ENCODE measurements around the gene LMTK2.
A peak's percentile ranks its signal among the peaks of the same experiment; 100 is the strongest.

Gene LMTK2

GRCh38 chr7:98211221-98211675 is 104.6 kb downstream of the LMTK2 start, which contains the start of gene BHLHA15:
BHLHA15 (plus strand) TSS chr7:98211439; CDS start chr7:98212310, 871 bp downstream.
- no peak for TF ChIP-seq Cebpa-rat (IDR thresholded peaks at IDR 0.05)
- no peak within 1 kb of the TSS for H3K27ac ChIP-seq
- H3K36me3 ChIP-seq, result peaks cover 11 to 31% (median 22%) of the 10 kb centered on the region in 11 experiments
- peaks cover 0 to 15% (median 0%) of the 10 kb centered on the region in 11 experiments; a peak in 5 of 22 replicates for H3K27me3 ChIP-seq
- H3K4me1 ChIP-seq, result peaks cover 0 to 13% (median 4%) of the 10 kb centered on the region in 10 experiments; a peak in 9 of 20 replicates
- no peaks in the 10 kb centered on the region for H3K9me3 ChIP-seq (replicated peaks in 1 of 11)
- H3K9ac ChIP-seq, result peak within 1 kb of the TSS in 2 of 11 experiments; percentile 22 to 38; a peak in 2 of 22 replicates
- peaks cover 0 to 73% (median 9%) of the 10 kb centered on the region in 11 experiments; a peak in 14 of 22 replicates for H4K20me1 ChIP-seq
- H3K4me3 ChIP-seq, result peak within 1 kb of the TSS in 3 of 10 experiments; percentile 24 to 36 (median 31); a peak in 2 of 20 replicates
- peak within 1 kb of the TSS; percentile 19 to 72 (median 53); a peak in 19 of 22 replicates for H3K4me2 ChIP-seq

GRCh38 chr7:98211676-98212531 is 105.2 kb downstream of the LMTK2 start:
- H3K9me3 ChIP-seq (replicated peaks in 1 of 11), result no peaks in the 10 kb centered on the region
- H3K4me3 ChIP-seq, result peak overlapping the region in 3 of 10 experiments; percentile 24 to 36 (median 31); a peak in 2 of 20 replicates
- peaks cover 5 to 31% (median 17%) of the 10 kb centered on the region in 11 experiments for H3K36me3 ChIP-seq
- peaks cover 0 to 15% (median 0%) of the 10 kb centered on the region in 11 experiments; a peak in 5 of 22 replicates for H3K27me3 ChIP-seq
- peak overlapping the region in 10 of 11 experiments; percentile 24 to 72 (median 54); a peak in 19 of 22 replicates for H3K4me2 ChIP-seq
- no peak for TF ChIP-seq Cebpa-rat (IDR thresholded peaks at IDR 0.05)
- H3K27ac ChIP-seq, result no peak overlapping the region
- peak overlapping the region in 2 of 11 experiments; percentile 22 to 38; a peak in 2 of 22 replicates for H3K9ac ChIP-seq
- H4K20me1 ChIP-seq, result peaks cover 0 to 69% (median 10%) of the 10 kb centered on the region in 11 experiments; a peak in 14 of 22 replicates
- peaks cover 0 to 13% (median 4%) of the 10 kb centered on the region in 10 experiments; a peak in 9 of 20 replicates for H3K4me1 ChIP-seq

DNA sequence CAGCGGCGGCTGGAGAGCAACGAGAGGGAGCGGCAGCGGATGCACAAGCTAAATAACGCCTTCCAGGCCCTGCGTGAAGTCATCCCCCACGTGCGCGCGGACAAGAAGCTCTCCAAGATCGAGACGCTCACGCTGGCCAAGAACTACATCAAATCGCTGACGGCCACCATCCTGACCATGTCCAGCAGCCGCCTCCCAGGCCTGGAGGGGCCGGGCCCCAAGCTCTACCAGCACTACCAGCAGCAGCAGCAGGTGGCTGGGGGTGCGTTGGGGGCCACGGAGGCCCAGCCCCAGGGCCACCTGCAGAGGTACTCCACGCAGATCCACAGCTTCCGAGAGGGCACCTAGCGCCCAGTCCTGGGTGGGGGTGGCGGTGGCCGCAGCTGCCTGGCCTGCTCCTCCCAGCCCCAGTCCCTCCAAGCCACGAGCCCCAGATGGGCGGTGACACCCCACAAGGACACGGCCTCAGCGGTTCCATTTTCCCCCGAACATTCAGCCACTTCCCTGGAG is 105.9 kb downstream of the LMTK2 start:
- Histone ChIP-seq H3K4me1 (peaks cover 5 to 19% (median 10%) of the 10 kb centered on the region in 10 experiments), H3K27me3 (peaks cover 0 to 15% (median 0%) of the 10 kb centered on the region in 11 experiments; a peak in 5 of 22 replicates), H4K20me1 (peaks cover 0 to 71% (median 12%) of the 10 kb centered on the region in 11 experiments; a peak in 15 of 22 replicates), H3K27ac (no peak overlapping the region), H3K4me3 (no peak overlapping the region), H3K4me2 (no peak overlapping the region), H3K9me3 (replicated peaks in 1 of 11) (no peaks in the 10 kb centered on the region), H3K9ac (no peak overlapping the region), H3K36me3 (peaks cover 0 to 31% (median 12%) of the 10 kb centered on the region in 11 experiments; a peak in 17 of 22 replicates)
- no peak for TF ChIP-seq Cebpa-rat (IDR thresholded peaks at IDR 0.05)

- Histone ChIP-seq H3K4me3 (no peak overlapping the region), H3K27me3 (peaks cover 0 to 15% (median 0%) of the 10 kb centered on the region in 11 experiments; a peak in 5 of 22 replicates), H3K9me3 (replicated peaks in 1 of 11) (no peaks in the 10 kb centered on the region), H4K20me1 (peaks cover 0 to 78% (median 12%) of the 10 kb centered on the region in 11 experiments; a peak in 14 of 22 replicates), H3K4me1 (peaks cover 13 to 27% (median 18%) of the 10 kb centered on the region in 10 experiments), H3K36me3 (peaks cover 0 to 33% (median 7%) of the 10 kb centered on the region in 11 experiments; a peak in 11 of 22 replicates), H3K4me2 (no peak overlapping the region), H3K9ac (no peak overlapping the region), H3K27ac (no peak overlapping the region)
- TF ChIP-seq Cebpa-rat (IDR thresholded peaks at IDR 0.05), result no peak
These were observed 106.7 kb downstream of the LMTK2 start for GRCh38 chr7:98213296-98213887.

- Histone ChIP-seq H3K4me1 (peaks cover 16 to 29% (median 21%) of the 10 kb centered on the region in 10 experiments), H3K9me3 (replicated peaks in 1 of 11) (no peaks in the 10 kb centered on the region), H3K27ac (no peak overlapping the region), H3K4me2 (no peak overlapping the region), H3K27me3 (peaks cover 0 to 15% (median 0%) of the 10 kb centered on the region in 11 experiments; a peak in 5 of 22 replicates), H3K4me3 (no peak overlapping the region), H4K20me1 (peaks cover 0 to 73% (median 12%) of the 10 kb centered on the region in 11 experiments; a peak in 13 of 22 replicates), H3K36me3 (peaks cover 0 to 34% (median 7%) of the 10 kb centered on the region in 11 experiments; a peak in 11 of 22 replicates), H3K9ac (no peak overlapping the region)
- TF ChIP-seq Cebpa-rat (IDR thresholded peaks at IDR 0.05), result no peak
These were observed 107.5 kb downstream of the LMTK2 start for GRCh38 chr7:98213888-98214810.

- Histone ChIP-seq H3K4me3 (no peak overlapping the region), H3K27ac (no peak overlapping the region), H4K20me1 (peaks cover 0 to 71% (median 9%) of the 10 kb centered on the region in 11 experiments; a peak in 12 of 22 replicates), H3K27me3 (peaks cover 0 to 14% (median 0%) of the 10 kb centered on the region in 11 experiments; a peak in 5 of 22 replicates), H3K9me3 (replicated peaks in 1 of 11) (no peaks in the 10 kb centered on the region), H3K36me3 (peaks cover 0 to 41% (median 7%) of the 10 kb centered on the region in 11 experiments; a peak in 11 of 22 replicates), H3K4me1 (peaks cover 16 to 35% (median 21%) of the 10 kb centered on the region in 10 experiments), H3K9ac (no peak overlapping the region), H3K4me2 (no peak overlapping the region)
- TF ChIP-seq Cebpa-rat (IDR thresholded peaks at IDR 0.05), result no peak
These were observed 108.2 kb downstream of the LMTK2 start for GRCh38 chr7:98214811-98215321.

Measured in BLaER1 treated with 17β-estradiol and CSF1 and Interleukin-3, amounts not matched to agents 10 nM and 100 nM (cell line).